ENCODE measurements around the gene SSMEM1.
"Not testable (repeated sequence)": the region's sequence is repeated elsewhere in the genome, so short reads cannot be mapped to it uniquely, and the experiment has no call there.

The SSMEM1 gene

DNA sequence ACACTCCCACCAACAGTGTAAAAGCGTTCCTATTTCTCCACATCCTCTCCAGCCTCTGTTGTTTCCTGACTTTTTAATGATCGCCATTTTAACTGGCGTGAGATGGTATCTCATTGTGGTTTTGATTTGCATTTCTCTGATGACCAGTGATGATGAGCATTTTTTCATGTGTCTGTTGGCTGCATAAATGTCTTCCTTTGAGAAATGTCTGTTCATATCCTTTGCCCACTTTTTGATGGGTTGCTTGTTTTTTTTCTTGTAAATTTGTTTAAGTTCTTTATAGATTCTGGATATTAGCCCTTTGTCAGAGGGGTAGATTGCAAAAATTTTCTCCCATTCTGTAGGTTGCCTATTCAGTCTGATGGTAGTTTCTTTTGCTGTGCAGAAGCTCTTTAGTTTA is 42.0 kb downstream of the SSMEM1 start:
- DNase-seq (ENCODE audit: low spot score): not testable (repeated sequence)

DNA sequence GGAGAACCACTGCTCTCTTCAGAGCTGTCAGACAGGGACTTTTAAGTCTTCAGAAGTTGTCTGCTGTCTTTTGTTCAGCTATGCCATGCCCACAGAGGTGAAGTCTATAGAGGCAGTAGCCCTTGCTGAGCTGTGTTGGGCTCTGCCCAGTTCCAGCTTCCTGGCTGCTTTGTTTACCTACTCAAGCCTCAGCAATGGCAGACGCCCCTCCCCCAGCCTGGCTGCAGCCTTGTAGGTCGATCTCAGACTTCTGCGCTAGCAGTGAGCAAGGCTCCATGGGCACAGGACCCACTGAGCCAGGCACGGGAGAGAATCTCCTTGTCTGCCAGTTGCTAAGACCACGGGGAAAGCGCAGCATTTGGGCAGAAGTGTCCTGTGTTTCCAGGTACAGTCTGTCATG is 46.9 kb downstream of the SSMEM1 start:
- no peak for DNase-seq (ENCODE audit: low spot score)

DNA sequence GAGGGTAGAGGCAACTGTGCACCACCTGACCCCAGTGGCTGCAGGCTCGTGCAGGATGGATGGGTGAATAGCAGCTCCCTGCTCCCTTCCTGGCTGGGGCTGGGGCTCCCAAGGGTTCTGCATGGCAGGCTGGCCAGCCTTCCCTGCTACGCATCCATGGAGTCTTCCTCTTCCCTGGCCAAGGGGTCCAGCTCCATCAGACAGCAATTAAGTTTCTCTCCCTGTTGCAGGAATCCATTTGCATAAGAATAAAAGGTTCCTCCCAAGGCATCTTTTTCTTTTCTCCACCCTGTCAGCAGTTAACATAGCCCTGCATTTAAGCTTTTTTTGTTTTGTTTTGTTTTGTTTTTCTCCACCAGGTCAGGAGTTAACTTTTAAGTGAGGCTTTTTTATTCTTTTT is 49.0 kb downstream of the SSMEM1 start:
- DNase-seq (ENCODE audit: low spot score): no peak

DNA sequence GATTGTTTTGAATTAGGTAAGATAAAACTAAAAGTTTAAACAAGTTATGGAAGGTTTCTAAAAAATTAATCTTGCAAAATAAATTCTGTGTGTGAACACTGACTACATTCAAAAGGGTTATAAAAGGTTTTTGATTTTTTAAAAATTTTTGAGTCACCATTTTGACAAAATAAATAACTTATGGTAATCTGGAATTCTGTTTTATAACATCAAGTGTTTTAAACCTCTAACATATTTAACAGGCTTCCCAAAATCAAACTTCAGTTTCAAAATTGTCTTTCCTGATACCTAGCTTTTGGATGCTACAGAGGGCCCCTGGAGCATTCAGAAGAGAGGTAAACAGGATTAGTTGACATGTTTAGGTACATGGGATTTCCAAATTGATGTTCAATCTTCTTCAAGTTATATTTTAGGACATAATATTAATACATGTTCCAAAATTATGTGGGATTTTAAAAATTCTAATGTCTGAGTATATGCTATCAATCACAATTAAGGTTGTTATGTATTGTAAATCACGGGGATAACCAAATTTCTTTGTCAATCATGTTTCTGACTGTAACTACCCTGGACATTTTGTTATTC is 50.9 kb downstream of the SSMEM1 start:
- no peak for DNase-seq (ENCODE audit: low spot score)

DNA sequence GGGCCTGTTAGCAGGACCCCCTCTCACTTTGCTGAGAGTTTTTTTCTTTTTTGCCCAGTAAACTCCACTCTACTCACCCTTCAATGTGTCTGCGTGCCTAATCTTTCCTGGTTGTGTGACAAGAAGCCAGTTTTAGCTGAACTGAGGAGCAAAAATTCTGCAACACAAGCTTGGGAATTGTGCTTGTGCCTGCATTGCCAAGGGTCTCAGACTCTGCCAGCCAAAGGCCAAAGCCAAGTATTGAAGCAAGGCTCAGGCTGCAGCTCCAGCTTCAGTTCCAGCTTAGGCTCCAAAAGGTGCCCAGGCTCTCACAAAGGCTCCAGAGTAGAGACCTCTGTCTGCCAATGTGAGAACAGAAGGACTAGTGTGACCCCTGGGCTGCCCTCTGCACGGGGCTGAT is 54.8 kb downstream of the SSMEM1 start:
- no peak for DNase-seq (ENCODE audit: low spot score)

DNA sequence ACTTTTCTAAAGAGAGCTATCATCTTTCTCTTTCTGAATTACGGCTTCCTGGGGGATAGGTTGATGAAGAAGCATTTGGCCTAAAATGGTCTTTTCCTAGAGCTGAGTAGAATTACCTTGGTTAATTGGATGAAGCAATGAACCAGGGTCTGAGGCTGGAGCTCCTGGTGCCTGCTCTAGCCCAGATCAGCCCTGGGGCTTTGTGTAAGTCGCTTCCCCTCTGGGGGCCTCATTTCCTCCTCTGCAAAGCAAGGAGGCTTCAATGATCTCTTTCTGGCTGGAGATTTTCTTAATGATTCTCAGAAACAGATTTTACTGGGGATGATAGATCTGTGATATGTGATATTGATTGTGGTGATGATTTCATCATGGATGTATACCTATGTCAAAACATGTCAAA is 55.5 kb downstream of the SSMEM1 start:
- DNase-seq (ENCODE audit: low spot score): no peak
